ENCODE data around the gene RIMS1. TPM values are rescaled to one million over a fixed set of nuclear protein-coding genes. Genes with fewer than 3 reads are reported as not detected.

RIMS1 gene
- total RNA-seq, 1 experiment from 2014 or later: 1.1 TPM

- ChIA-PET POLR2A (interaction anchor here (0.6 kb wide), 1 partner anchor 23 kb away, joined by 3 read pairs; no protein-coding TSS in a partner anchor), CTCF (interaction anchor here (0.8 kb wide), 1 partner anchor 25 kb away, joined by 4 read pairs; no protein-coding TSS in a partner anchor)
- no peak for TF ChIP-seq CREM (CRISPR knock-in tag; IDR thresholded peaks at IDR 0.05)
- no peak for TF ChIP-seq GTF2I (CRISPR knock-in tag; conservative IDR thresholded peaks at IDR 0.05)
- no peak for TF ChIP-seq OVOL2 (CRISPR knock-in tag; IDR thresholded peaks at IDR 0.05; ENCODE audit: borderline replicate concordance)
- TF ChIP-seq TEAD1 (CRISPR knock-in tag; IDR thresholded peaks at IDR 0.05): no peak
- no peak overlapping the region for H3K27ac Mint-ChIP-seq
- no peak for ATAC-seq
- H3K4me1 Mint-ChIP-seq: peaks cover 10% of the 10 kb centered on the region
- no peaks in the 10 kb centered on the region for H3K27me3 Mint-ChIP-seq (ENCODE audit: low read depth)
- H3K36me3 Mint-ChIP-seq: no peaks in the 10 kb centered on the region
- no peak overlapping the region for H3K4me3 Mint-ChIP-seq
- H3K9me3 Mint-ChIP-seq: no peaks in the 10 kb centered on the region
- DNase-seq (ENCODE audit: low spot score): no peak
Measured at GRCh38 chr6:72381076-72381475, 494.7 kb downstream of the RIMS1 start.

GRCh38 chr6:72382602-72383529, 496.5 kb downstream of the RIMS1 start:
- POLR2A ChIA-PET: no interaction called here
- Mint-ChIP-seq H3K4me3 (no peak overlapping the region), H3K27me3 (ENCODE audit: low read depth) (no peaks in the 10 kb centered on the region), H3K9me3 (peaks cover 8% of the 10 kb centered on the region), H3K27ac (peak overlapping the region; percentile 7; the same call in 1 of the 2 replicates), H3K36me3 (no peaks in the 10 kb centered on the region), H3K4me1 (peaks cover 10% of the 10 kb centered on the region)
- CTCF ChIA-PET: no interaction called here
- TF ChIP-seq ZNF121 (CRISPR knock-in tag; IDR thresholded peaks at IDR 0.05) (0 out of 2 replicates have a peak, but pooled peaks have one; percentile 23), AFF4 (CRISPR knock-in tag; IDR thresholded peaks at IDR 0.05; ENCODE audit: borderline replicate concordance) (no peak)
- no peak; the same call in 1 of the 2 replicates for ATAC-seq
- no peak for DNase-seq (ENCODE audit: low spot score)

GRCh38 chr6:72386324-72386723, 500.0 kb downstream of the RIMS1 start:
- Mint-ChIP-seq H3K27ac (no peak overlapping the region), H3K4me3 (no peak overlapping the region), H3K4me1 (peaks cover 10% of the 10 kb centered on the region), H3K36me3 (no peaks in the 10 kb centered on the region), H3K9me3 (peaks cover 8% of the 10 kb centered on the region), H3K27me3 (ENCODE audit: low read depth) (no peaks in the 10 kb centered on the region)
- POLR2A ChIA-PET: no interaction called here
- ATAC-seq (no peak), DNase-seq (ENCODE audit: low spot score) (no peak)
- CTCF ChIA-PET: interaction anchor here (0.7 kb wide), 2 partner anchors 17 to 180 kb away, joined by 3 read pairs; no protein-coding TSS in a partner anchor
- TF ChIP-seq IRF1 (CRISPR knock-in tag; IDR thresholded peaks at IDR 0.05) (no peak), GTF2I (CRISPR knock-in tag; conservative IDR thresholded peaks at IDR 0.05) (no peak), STAT6 (CRISPR knock-in tag; conservative IDR thresholded peaks at IDR 0.05; ENCODE audit: low read depth) (no peak), CREB1 (CRISPR knock-in tag; IDR thresholded peaks at IDR 0.05) (no peak), KAT7 (CRISPR knock-in tag; IDR thresholded peaks at IDR 0.05; ENCODE audit: borderline replicate concordance) (no peak), ETV6 (CRISPR knock-in tag; IDR thresholded peaks at IDR 0.05) (no peak), AR (CRISPR knock-in tag; IDR thresholded peaks at IDR 0.05) (no peak), ZNF423 (CRISPR knock-in tag; IDR thresholded peaks at IDR 0.05) (no peak), NR3C1 (CRISPR knock-in tag; conservative IDR thresholded peaks at IDR 0.05; ENCODE audit: low read depth) (no peak), NR1H2 (CRISPR knock-in tag; IDR thresholded peaks at IDR 0.05) (no peak), ZNF121 (CRISPR knock-in tag; IDR thresholded peaks at IDR 0.05) (no peak), HMGA2 (CRISPR knock-in tag; IDR thresholded peaks at IDR 0.05) (no peak), TEAD1 (CRISPR knock-in tag; IDR thresholded peaks at IDR 0.05) (no peak)

Measured in WTC11 (cell line).